CD4-positive, alpha-beta T cell treated with Interferon alpha-2 for 1 hour (primary cell): ENCODE data around the gene PCDHB6.
"Not testable (repeated sequence)": the region's sequence is repeated elsewhere in the genome, so short reads cannot be mapped to it uniquely, and the experiment has no call there.

Experiments
- DNase-seq, 2 donors: peaks; one replicate each; pipeline ENCODE4 v3.0.0-alpha.2; 2020 to 2022

Gene PCDHB6

GRCh38 chr5:141149812-141150211, at the start of gene PCDHB6:
Gene PCDHB6 (plus strand): TSS chr5:141150057. CDS start chr5:141150258, 201 bp downstream.
- DNase-seq, result peak in 1 of 2 donors; percentile 1

DNA sequence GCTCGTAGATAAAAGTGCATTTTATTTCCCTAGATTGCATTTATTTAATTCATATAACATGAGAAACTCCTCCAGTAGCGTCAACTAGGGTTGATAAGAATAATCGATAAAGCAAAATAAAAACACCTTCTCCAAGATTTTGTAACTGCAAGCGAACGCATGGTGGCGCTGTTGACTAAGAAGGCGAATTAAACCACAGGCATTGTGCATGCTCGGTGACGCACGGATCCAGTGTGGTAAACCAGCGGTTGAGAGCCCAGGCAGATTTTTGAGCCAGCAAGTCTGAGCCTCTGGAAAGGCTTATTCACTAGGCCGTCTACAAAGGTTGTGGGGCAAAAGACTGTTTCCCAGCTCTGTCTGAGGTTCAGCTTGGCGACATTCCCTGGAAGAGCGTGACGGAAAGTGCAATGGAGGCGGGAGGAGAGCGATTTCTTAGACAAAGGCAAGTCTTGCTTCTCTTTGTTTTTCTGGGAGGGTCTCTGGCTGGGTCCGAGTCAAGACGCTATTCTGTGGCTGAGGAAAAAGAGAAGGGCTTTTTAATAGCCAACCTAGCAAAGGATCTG, 49.5 kb upstream of the PCDHB6 start, which contains the start of gene PCDHB3:
TSS of gene PCDHB3 (plus strand) at position 231 of the 563 bp plus-strand sequence. CDS start at position 408, 177 bp downstream.
- no peak for DNase-seq

DNA sequence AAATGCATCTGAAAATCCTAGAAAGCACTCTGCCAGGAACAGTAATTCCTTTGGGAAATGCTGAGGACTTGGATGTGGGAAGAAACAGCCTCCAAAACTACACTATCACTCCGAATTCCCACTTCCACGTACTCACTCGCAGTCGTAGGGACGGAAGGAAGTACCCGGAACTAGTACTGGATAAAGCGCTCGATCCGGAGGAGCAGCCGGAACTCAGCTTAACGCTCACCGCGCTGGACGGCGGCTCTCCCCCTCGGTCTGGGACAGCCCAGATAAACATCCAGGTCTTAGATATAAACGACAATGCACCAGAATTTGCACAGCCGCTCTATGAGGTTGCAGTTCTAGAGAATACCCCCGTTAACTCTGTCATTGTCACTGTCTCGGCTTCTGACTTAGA, 48.8 kb upstream of the PCDHB6 start:
- DNase-seq, result no peak

- DNase-seq, result not testable (repeated sequence)
Observed at GRCh38 chr5:141102070-141102469, 47.8 kb upstream of the PCDHB6 start.

GRCh38 chr5:141102471-141102870, 47.4 kb upstream of the PCDHB6 start:
- DNase-seq, result not testable (repeated sequence)

GRCh38 chr5:141105350-141105749, 44.5 kb upstream of the PCDHB6 start:
- DNase-seq, result no peak

- no peak for DNase-seq
Observed at GRCh38 chr5:141119250-141119649, 30.6 kb upstream of the PCDHB6 start.

- no peak for DNase-seq
Observed at GRCh38 chr5:141121563-141121962, 28.3 kb upstream of the PCDHB6 start, which contains the start of gene PCDHB4. Gene PCDHB4 (plus strand): TSS chr5:141121818. CDS start chr5:141121999, 181 bp downstream.

GRCh38 chr5:141121985-141122384, 27.9 kb upstream of the PCDHB6 start:
- no peak for DNase-seq

GRCh38 chr5:141123396-141124135, 26.3 kb upstream of the PCDHB6 start:
- DNase-seq, result not testable (repeated sequence)

DNA sequence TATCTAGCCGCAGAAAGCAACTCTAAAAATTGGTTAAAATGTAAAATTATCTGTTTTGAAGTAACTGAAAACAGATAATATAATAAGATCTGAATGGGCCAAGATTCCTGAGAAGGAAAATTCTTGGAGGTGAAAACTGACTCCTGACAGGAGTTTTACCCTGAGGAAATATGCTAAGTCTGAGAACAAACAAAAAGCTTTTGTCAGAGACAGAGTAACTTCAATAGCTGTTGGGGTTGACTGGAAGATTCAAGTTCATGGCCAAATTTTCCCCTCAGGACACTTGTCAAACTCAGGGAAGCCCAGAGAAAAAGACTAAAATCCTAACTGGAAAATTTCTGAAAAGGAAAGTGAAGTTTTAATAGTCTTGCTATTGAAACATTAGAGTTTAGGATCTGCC, 22.6 kb upstream of the PCDHB6 start:
- no peak for DNase-seq

- DNase-seq, result no peak
Observed at GRCh38 chr5:141135030-141135717, 14.7 kb upstream of the PCDHB6 start, which contains the start of gene PCDHB5. Gene PCDHB5 (plus strand): TSS chr5:141135206. CDS start chr5:141135435, 229 bp downstream.

- DNase-seq, result no peak
Observed at GRCh38 chr5:141135718-141136266, 14.1 kb upstream of the PCDHB6 start.

DNA sequence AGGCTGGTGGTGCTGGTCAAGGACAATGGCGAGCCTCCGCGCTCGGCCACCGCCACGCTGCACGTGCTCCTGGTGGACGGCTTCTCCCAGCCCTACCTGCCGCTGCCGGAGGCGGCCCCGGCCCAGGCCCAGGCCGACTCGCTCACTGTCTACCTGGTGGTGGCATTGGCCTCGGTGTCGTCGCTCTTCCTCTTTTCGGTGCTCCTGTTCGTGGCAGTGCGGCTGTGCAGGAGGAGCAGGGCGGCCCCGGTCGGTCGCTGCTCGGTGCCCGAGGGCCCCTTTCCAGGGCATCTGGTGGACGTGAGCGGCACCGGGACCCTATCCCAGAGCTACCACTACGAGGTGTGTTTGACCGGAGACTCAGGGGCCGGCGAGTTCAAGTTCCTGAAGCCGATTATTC, 12.5 kb upstream of the PCDHB6 start:
- DNase-seq, result not testable (repeated sequence)

DNA sequence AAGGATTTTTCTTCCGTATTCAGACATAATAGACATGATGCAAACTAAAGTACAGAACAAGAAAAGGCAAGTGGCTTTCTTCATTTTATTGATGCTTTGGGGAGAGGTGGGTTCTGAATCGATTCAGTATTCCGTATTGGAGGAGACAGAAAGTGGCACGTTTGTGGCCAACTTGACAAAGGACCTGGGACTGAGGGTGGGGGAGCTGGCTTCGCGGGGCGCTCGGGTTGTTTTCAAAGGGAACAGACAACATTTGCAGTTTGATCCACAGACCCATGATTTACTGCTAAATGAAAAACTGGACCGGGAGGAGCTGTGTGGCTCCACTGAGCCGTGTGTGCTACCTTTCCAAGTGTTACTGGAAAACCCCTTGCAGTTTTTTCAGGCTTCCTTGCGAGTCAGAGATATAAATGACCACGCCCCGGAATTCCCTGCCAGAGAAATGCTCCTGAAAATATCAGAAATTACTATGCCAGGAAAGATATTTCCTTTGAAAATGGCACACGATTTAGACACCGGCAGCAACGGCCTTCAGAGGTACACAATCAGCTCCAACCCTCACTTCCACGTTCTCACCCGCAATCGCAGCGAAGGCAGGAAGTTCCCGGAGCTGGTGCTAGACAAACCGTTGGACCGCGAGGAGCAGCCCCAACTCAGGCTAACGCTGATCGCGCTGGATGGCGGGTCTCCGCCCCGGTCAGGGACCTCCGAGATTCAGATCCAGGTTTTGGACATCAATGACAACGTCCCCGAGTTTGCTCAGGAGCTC, 551 bp downstream of the PCDHB6 start:
- DNase-seq, result no peak

GRCh38 chr5:141150993-141151325, 1.1 kb downstream of the PCDHB6 start:
- no peak for DNase-seq

- not testable (repeated sequence) for DNase-seq
Observed at GRCh38 chr5:141151632-141152031, 1.8 kb downstream of the PCDHB6 start.

DNA sequence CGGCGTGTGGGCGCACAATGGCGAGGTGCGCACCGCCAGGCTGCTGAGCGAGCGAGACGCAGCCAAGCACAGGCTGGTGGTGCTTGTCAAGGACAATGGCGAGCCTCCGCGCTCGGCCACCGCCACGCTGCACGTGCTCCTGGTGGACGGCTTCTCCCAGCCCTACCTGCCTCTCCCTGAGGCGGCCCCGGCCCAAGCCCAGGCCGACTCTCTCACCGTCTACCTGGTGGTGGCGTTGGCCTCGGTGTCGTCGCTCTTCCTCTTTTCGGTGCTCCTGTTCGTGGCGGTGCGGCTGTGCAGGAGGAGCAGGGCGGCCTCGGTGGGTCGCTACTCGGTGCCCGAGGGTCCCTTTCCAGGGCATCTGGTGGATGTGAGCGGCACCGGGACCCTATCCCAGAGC, 2.2 kb downstream of the PCDHB6 start:
- DNase-seq, result not testable (repeated sequence)

- no peak for DNase-seq
Observed at GRCh38 chr5:141155540-141156374, 5.9 kb downstream of the PCDHB6 start.

- DNase-seq, result not testable (repeated sequence)
Observed at GRCh38 chr5:141157356-141157755, 7.5 kb downstream of the PCDHB6 start.

GRCh38 chr5:141157901-141158300, 8.0 kb downstream of the PCDHB6 start:
- DNase-seq, result not testable (repeated sequence)
